CD4-positive, alpha-beta T cell (primary cell): Measurements from ENCODE around the gene CTNNBIP1. TPM values are rescaled to one million over a fixed set of nuclear protein-coding genes. Genes with fewer than 3 reads are reported as not detected.

Source experiments
- ATAC-seq: fragments of 200-7000 bp; cut with Tn5 transposase; one replicate; pipeline ENCODE4 v1.10.0; 2022; ENCODE audit warnings: mild to moderate bottlenecking; ENCODE audit not compliant: poor library complexity
- CTCF ChIA-PET: fragments of 350-600 bp; sonication (Branson Sonifier 250); formaldehyde crosslinking; loops from one replicate; lab custom pipeline; 2021; ENCODE audit warnings: antibody characterized with exemption, inconsistent platforms; lab: Charles Lee
- POLR2A ChIA-PET: fragments of 350-600 bp; sonication (Branson Sonifier 250); formaldehyde crosslinking; loops from one replicate; lab custom pipeline; 2021; ENCODE audit warnings: antibody characterized with exemption, inconsistent platforms; lab: Charles Lee
- DNase-seq, 14 experiments: peaks; one replicate each; pipeline ENCODE4 v3.0.0-alpha.2; 2013 to 2020; ENCODE audit warnings: mixed read lengths in 2 of 14
- H3K27ac ChIP-seq, 2 donors: one replicate each; pipeline versions ENCODE4 v1.5.1 to v1.7.0; 2013; ENCODE audit warnings: low read length in 2 of 2, low read depth in 1 of 2, mild to moderate bottlenecking in 1 of 2
- H3K27me3 ChIP-seq, 2 experiments: 1 replicate in 1 of 2; 2 replicates in 1 of 2; pipeline versions ENCODE4 v1.6.1 to v1.7.0; 2013; ENCODE audit warnings: low read length in 2 of 2, control low read depth in 1 of 2, mild to moderate bottlenecking in 1 of 2, moderate library complexity in 1 of 2; ENCODE audit not compliant: insufficient read depth in 2 of 2, control insufficient read depth in 1 of 2
- H3K36me3 ChIP-seq: one replicate; pipeline ENCODE4 v1.6.1; 2013; ENCODE audit warnings: low read length, control low read depth; ENCODE audit not compliant: insufficient read depth
- H3K4me1 ChIP-seq: one replicate; pipeline ENCODE4 v1.6.1; 2013; ENCODE audit warnings: low read length, control low read depth; ENCODE audit not compliant: insufficient read depth
- H3K4me3 ChIP-seq: one replicate; pipeline ENCODE4 v1.5.1; 2013; ENCODE audit warnings: mild to moderate bottlenecking, low read length, moderate library complexity
- H3K9me3 ChIP-seq, 2 experiments: 1 replicate in 1 of 2; 2 replicates in 1 of 2; pipeline versions ENCODE4 v1.6.1 to v1.7.0; 2013; ENCODE audit warnings: low read length in 2 of 2, mild to moderate bottlenecking in 2 of 2, control low read depth in 1 of 2, moderate library complexity in 1 of 2; ENCODE audit not compliant: control insufficient read depth in 1 of 2, insufficient read depth in 1 of 2
- H3K27ac Mint-ChIP-seq: one replicate; pipeline ENCODE4 v1.8.0; 2020; ENCODE audit warnings: mixed read lengths
- H3K27me3 Mint-ChIP-seq: one replicate; pipeline ENCODE4 v1.8.0; 2021; ENCODE audit warnings: mixed read lengths
- H3K36me3 Mint-ChIP-seq: one replicate; pipeline ENCODE4 v1.8.0; 2021; ENCODE audit warnings: low read depth, mixed read lengths
- H3K4me1 Mint-ChIP-seq: one replicate; pipeline ENCODE4 v1.8.0; 2021; ENCODE audit warnings: low read depth, mixed read lengths
- H3K4me3 Mint-ChIP-seq: one replicate; pipeline ENCODE4 v1.8.0; 2020; ENCODE audit warnings: mild to moderate bottlenecking, mixed read lengths
- H3K9me3 Mint-ChIP-seq: one replicate; pipeline ENCODE4 v1.8.0; 2020; ENCODE audit warnings: mixed read lengths
- CTCF ChIP-seq: fragments of 200-600 bp; IDR thresholded peaks from one replicate; pipeline ENCODE4 v1.8.0; 2022; ENCODE audit warnings: antibody characterized with exemption, mild to moderate bottlenecking
- intact Hi-C, 2 experiments: fragments of 100-400 bp; cut with DNase I in 1 of 2; cut with micrococcal nuclease in 1 of 2; formaldehyde crosslinking; loops; one replicate each; pipeline versions ENCODE4 v1.15.1 to v1.9.0; 2023 to 2025; cut with DNase I, micrococcal nuclease
- total RNA-seq, 174 experiments: library from RNA in 2 of 174; stranded (reverse) in 2 of 174; gene quantifications; one replicate each; pipeline ENCODE4 v1.2.3 and lab custom pipeline; 2021 to 2026

Gene CTNNBIP1
- total RNA-seq, 2 experiments from 2014 or later = 6.6 to 6.8 TPM

DNA sequence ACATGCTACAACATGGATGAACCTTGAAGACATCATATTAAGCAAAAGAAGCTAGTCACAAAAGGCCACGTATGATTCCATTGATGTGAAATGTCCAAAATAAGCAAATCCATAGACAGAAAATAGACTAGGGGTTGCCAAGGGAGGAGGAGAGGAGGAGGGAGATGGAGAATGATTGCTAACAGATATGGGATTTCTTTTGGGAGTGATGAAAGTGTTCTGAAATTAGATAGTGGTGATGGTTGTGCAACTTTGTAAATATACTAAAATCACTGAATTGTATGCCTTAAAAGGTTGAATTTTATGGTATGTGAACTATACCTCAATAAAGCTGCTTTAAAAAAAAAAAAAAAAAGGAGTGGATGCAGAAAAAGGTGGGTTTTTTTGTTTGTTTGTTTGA lies 93.9 kb downstream of the CTNNBIP1 start:
- intact Hi-C loops = no loop called here
- Mint-ChIP-seq H3K9me3 (no peaks in the 10 kb centered on the region), H3K36me3 (peaks cover 3% of the 10 kb centered on the region), H3K4me3 (no peak overlapping the region), H3K27ac (no peak overlapping the region), H3K4me1 (peaks cover 32% of the 10 kb centered on the region), H3K27me3 (no peaks in the 10 kb centered on the region)
- Histone ChIP-seq H3K9me3 (no peaks in the 10 kb centered on the region), H3K27me3 (no peaks in the 10 kb centered on the region), H3K36me3 (no peaks in the 10 kb centered on the region), H3K27ac (no peak overlapping the region), H3K4me3 (no peak overlapping the region), H3K4me1 (peaks cover 16% of the 10 kb centered on the region)
- CTCF ChIA-PET = interaction anchor here (2.4 kb wide), 1 partner anchor 32 kb away, joined by 8 read pairs; no protein-coding TSS in a partner anchor
- POLR2A ChIA-PET = interaction anchor here (0.7 kb wide), 1 partner anchor 11 kb away, joined by 3 read pairs; no protein-coding TSS in a partner anchor
- TF ChIP-seq CTCF = no peak
- DNase-seq = no peak
- no peak for ATAC-seq

DNA sequence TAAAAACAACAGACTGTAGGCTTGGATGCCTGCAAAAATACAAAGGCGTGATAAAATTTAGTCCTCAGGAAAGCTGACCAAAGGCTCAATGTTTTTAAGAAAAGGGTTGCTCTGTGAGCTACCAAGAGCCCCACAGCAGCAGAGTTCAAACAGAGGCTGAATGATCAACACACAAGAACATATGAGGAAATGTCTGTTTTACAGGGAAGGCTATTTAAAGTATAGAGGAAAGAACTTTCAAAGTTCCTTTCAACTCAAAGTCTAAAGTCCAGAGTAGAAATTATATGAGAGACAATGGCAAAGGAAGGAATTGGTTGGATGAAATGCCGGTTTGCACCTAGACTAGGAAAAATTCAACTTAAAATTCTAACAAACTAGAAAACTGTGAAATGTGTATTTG lies 94.9 kb downstream of the CTNNBIP1 start:
- Histone ChIP-seq H3K9me3 (no peaks in the 10 kb centered on the region), H3K36me3 (no peaks in the 10 kb centered on the region), H3K4me3 (no peak overlapping the region), H3K27ac (no peak overlapping the region), H3K4me1 (peaks cover 10% of the 10 kb centered on the region), H3K27me3 (no peaks in the 10 kb centered on the region)
- DNase-seq (no peak), ATAC-seq (no peak)
- Mint-ChIP-seq H3K4me3 (no peak overlapping the region), H3K4me1 (peaks cover 32% of the 10 kb centered on the region), H3K27me3 (no peaks in the 10 kb centered on the region), H3K9me3 (no peaks in the 10 kb centered on the region), H3K27ac (no peak overlapping the region), H3K36me3 (peaks cover 3% of the 10 kb centered on the region)
- TF ChIP-seq CTCF = no peak
- CTCF ChIA-PET = interaction anchor here (2.4 kb wide), 1 partner anchor 31 kb away, joined by 8 read pairs; no protein-coding TSS in a partner anchor
- POLR2A ChIA-PET = no interaction called here
- intact Hi-C loops = no loop called here

- POLR2A ChIA-PET = no interaction called here
- peaks cover 35% of the 10 kb centered on the region for H3K4me1 Mint-ChIP-seq
- CTCF ChIA-PET = interaction anchor here (2.4 kb wide), 1 partner anchor 30 kb away, joined by 8 read pairs; no protein-coding TSS in a partner anchor
- H3K4me3 ChIP-seq = no peak overlapping the region
- H3K36me3 ChIP-seq = no peaks in the 10 kb centered on the region
- TF ChIP-seq CTCF = no peak
- no peaks in the 10 kb centered on the region for H3K27me3 Mint-ChIP-seq
- H3K36me3 Mint-ChIP-seq = peaks cover 3% of the 10 kb centered on the region
- peaks cover 6% of the 10 kb centered on the region for H3K4me1 ChIP-seq
- intact Hi-C loops = no loop called here
- H3K27me3 ChIP-seq = no peaks in the 10 kb centered on the region
- DNase-seq (no peak), ATAC-seq (no peak)
- no peaks in the 10 kb centered on the region for H3K9me3 Mint-ChIP-seq
- H3K27ac Mint-ChIP-seq = no peak overlapping the region
- H3K4me3 Mint-ChIP-seq = no peak overlapping the region
- H3K9me3 ChIP-seq = no peaks in the 10 kb centered on the region
- H3K27ac ChIP-seq = no peak overlapping the region
These were observed 95.5 kb downstream of the CTNNBIP1 start for GRCh38 chr1:9814619-9815018.
